ENCODE data around the gene LIN9. TPM values are rescaled to one million over a fixed set of nuclear protein-coding genes. Genes with fewer than 3 reads are reported as not detected.
A peak's percentile ranks its signal among the peaks of the same experiment; 100 is the strongest.
"Not testable (repeated sequence)": the region's sequence is repeated elsewhere in the genome, so short reads cannot be mapped to it uniquely, and the experiment has no call there.

The LIN9 gene
- total RNA-seq, 1 donor from 2014 or later, result 10.5 TPM

- no peaks in the 10 kb centered on the region for H3K27me3 Mint-ChIP-seq
- TF ChIP-seq CTCF (conservative IDR thresholded peaks at IDR 0.05), result no peak
- DNase-seq (ENCODE audit: extremely low spot score, unreplicated experiment), result no peak
- no peak overlapping the region for H3K27ac Mint-ChIP-seq
- no peaks in the 10 kb centered on the region for H3K9me3 Mint-ChIP-seq
- H3K4me1 Mint-ChIP-seq (ENCODE audit: unreplicated experiment), result peaks cover 5% of the 10 kb centered on the region
- peaks cover 25% of the 10 kb centered on the region for H3K36me3 Mint-ChIP-seq
- H3K4me3 Mint-ChIP-seq, result no peak overlapping the region
Measured at GRCh38 chr1:226276077-226276682, 32.8 kb downstream of the LIN9 start.

- no peak overlapping the region for H3K4me3 Mint-ChIP-seq
Measured at GRCh38 chr1:226274138-226274537, 34.8 kb downstream of the LIN9 start.

GRCh38 chr1:226272233-226272902 is 36.6 kb downstream of the LIN9 start:
- not testable (repeated sequence) for DNase-seq (ENCODE audit: extremely low spot score, unreplicated experiment); H3K9me3 Mint-ChIP-seq; H3K4me1 Mint-ChIP-seq (ENCODE audit: unreplicated experiment); H3K27me3 Mint-ChIP-seq
- Mint-ChIP-seq H3K36me3 (peaks cover 24% of the 10 kb centered on the region), H3K4me3 (peak overlapping the region; percentile 36), H3K27ac (peak overlapping the region; percentile 92)

More at GRCh38 chr1:226274138-226274537, 34.8 kb downstream of the LIN9 start:
- H3K27ac Mint-ChIP-seq, result no peak overlapping the region
- peaks cover 5% of the 10 kb centered on the region for H3K4me1 Mint-ChIP-seq (ENCODE audit: unreplicated experiment)
- DNase-seq (ENCODE audit: extremely low spot score, unreplicated experiment), result no peak
- no peak for TF ChIP-seq CTCF (conservative IDR thresholded peaks at IDR 0.05)
- peaks cover 14% of the 10 kb centered on the region for H3K36me3 Mint-ChIP-seq
- no peaks in the 10 kb centered on the region for H3K27me3 Mint-ChIP-seq
- no peaks in the 10 kb centered on the region for H3K9me3 Mint-ChIP-seq

- H3K27ac Mint-ChIP-seq, result no peak overlapping the region
- no peaks in the 10 kb centered on the region for H3K9me3 Mint-ChIP-seq
- peaks cover 5% of the 10 kb centered on the region for H3K4me1 Mint-ChIP-seq (ENCODE audit: unreplicated experiment)
- no peak overlapping the region for H3K4me3 Mint-ChIP-seq
- no peak for TF ChIP-seq CTCF (conservative IDR thresholded peaks at IDR 0.05)
- no peak for DNase-seq (ENCODE audit: extremely low spot score, unreplicated experiment)
- H3K27me3 Mint-ChIP-seq, result no peaks in the 10 kb centered on the region
- peaks cover 19% of the 10 kb centered on the region for H3K36me3 Mint-ChIP-seq
Measured at GRCh38 chr1:226268421-226269124, 40.4 kb downstream of the LIN9 start.

- Mint-ChIP-seq H3K36me3 (peaks cover 45% of the 10 kb centered on the region), H3K27me3 (no peaks in the 10 kb centered on the region), H3K4me3 (no peak overlapping the region), H3K27ac (no peak overlapping the region), H3K4me1 (ENCODE audit: unreplicated experiment) (no peaks in the 10 kb centered on the region), H3K9me3 (peaks cover 8% of the 10 kb centered on the region)
- TF ChIP-seq CTCF (conservative IDR thresholded peaks at IDR 0.05), result no peak
- no peak for DNase-seq (ENCODE audit: extremely low spot score, unreplicated experiment)
Measured at GRCh38 chr1:226261818-226262217, 47.1 kb downstream of the LIN9 start.

- H3K27ac Mint-ChIP-seq, result no peak overlapping the region
- H3K4me3 Mint-ChIP-seq, result no peak overlapping the region
Measured at GRCh38 chr1:226255380-226255779, 53.6 kb downstream of the LIN9 start.

More at GRCh38 chr1:226255380-226255779, 53.6 kb downstream of the LIN9 start:
- H3K27me3 Mint-ChIP-seq, result no peaks in the 10 kb centered on the region
- DNase-seq (ENCODE audit: extremely low spot score, unreplicated experiment), result no peak
- no peaks in the 10 kb centered on the region for H3K9me3 Mint-ChIP-seq
- H3K4me1 Mint-ChIP-seq (ENCODE audit: unreplicated experiment), result no peaks in the 10 kb centered on the region
- H3K36me3 Mint-ChIP-seq, result peaks cover 20% of the 10 kb centered on the region
- TF ChIP-seq CTCF (conservative IDR thresholded peaks at IDR 0.05), result no peak

Measured in type B pancreatic cell (in vitro differentiated cells).